Neural cell (in vitro differentiated cells): ENCODE results near the gene ETV6.
A peak's percentile ranks its signal among the peaks of the same experiment; 100 is the strongest.

Source experiments
- EP300 ChIP-seq: fragments of 450-650 bp; conservative IDR thresholded peaks from 2 replicates; pipeline ENCODE4 v1.6.1; 2014; ENCODE audit warnings: antibody characterized with exemption, mild to moderate bottlenecking, moderate library complexity; ENCODE audit not compliant: poor library complexity, severe bottlenecking
- EZH2 ChIP-seq: fragments of 200-600, 300-800 bp; shearing (Covaris generic), sonication (generic); IDR thresholded peaks from 2 replicates; pipeline ENCODE4 v1.6.1; 2014; ENCODE audit warnings: antibody characterized with exemption, low read length, borderline replicate concordance, mild to moderate bottlenecking; ENCODE audit not compliant: insufficient read depth, poor library complexity, severe bottlenecking
- MXI1 ChIP-seq: fragments of 450-650 bp; conservative IDR thresholded peaks from 2 replicates; pipeline ENCODE4 v1.6.1; 2014; ENCODE audit warnings: antibody characterized with exemption, mild to moderate bottlenecking; ENCODE audit not compliant: poor library complexity, severe bottlenecking
- POLR2AphosphoS5 ChIP-seq: IDR thresholded peaks from 2 replicates; pipeline ENCODE4 v1.6.1; 2012
- RAD21 ChIP-seq: fragments of 450-650 bp; conservative IDR thresholded peaks from 2 replicates; pipeline ENCODE4 v1.6.1; 2014; ENCODE audit warnings: antibody characterized with exemption, mild to moderate bottlenecking, moderate library complexity
- REST ChIP-seq: IDR thresholded peaks from 2 replicates; pipeline ENCODE4 v1.6.1; 2012; ENCODE audit warnings: borderline replicate concordance
- TF ChIP-seq, protein P1 (sequence below): fragments of 450-650 bp; IDR thresholded peaks from 2 replicates; pipeline ENCODE4 v1.5.1; 2014; ENCODE audit warnings: antibody characterized with exemption, mild to moderate bottlenecking, moderate library complexity; ENCODE audit not compliant: poor library complexity, severe bottlenecking

GRCh38 chr12:11771356-11771755, 121.9 kb downstream of the ETV6 start:
- TF ChIP-seq EZH2 (no peak), POLR2AphosphoS5 (no peak), REST (no peak), MXI1 (no peak), RAD21 (no peak), EP300 (peak; percentile 33)
- TF ChIP-seq, protein P1, sequence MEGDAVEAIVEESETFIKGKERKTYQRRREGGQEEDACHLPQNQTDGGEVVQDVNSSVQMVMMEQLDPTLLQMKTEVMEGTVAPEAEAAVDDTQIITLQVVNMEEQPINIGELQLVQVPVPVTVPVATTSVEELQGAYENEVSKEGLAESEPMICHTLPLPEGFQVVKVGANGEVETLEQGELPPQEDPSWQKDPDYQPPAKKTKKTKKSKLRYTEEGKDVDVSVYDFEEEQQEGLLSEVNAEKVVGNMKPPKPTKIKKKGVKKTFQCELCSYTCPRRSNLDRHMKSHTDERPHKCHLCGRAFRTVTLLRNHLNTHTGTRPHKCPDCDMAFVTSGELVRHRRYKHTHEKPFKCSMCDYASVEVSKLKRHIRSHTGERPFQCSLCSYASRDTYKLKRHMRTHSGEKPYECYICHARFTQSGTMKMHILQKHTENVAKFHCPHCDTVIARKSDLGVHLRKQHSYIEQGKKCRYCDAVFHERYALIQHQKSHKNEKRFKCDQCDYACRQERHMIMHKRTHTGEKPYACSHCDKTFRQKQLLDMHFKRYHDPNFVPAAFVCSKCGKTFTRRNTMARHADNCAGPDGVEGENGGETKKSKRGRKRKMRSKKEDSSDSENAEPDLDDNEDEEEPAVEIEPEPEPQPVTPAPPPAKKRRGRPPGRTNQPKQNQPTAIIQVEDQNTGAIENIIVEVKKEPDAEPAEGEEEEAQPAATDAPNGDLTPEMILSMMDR = no peak
